ENCODE measurements around the gene OR11A1.

DNA sequence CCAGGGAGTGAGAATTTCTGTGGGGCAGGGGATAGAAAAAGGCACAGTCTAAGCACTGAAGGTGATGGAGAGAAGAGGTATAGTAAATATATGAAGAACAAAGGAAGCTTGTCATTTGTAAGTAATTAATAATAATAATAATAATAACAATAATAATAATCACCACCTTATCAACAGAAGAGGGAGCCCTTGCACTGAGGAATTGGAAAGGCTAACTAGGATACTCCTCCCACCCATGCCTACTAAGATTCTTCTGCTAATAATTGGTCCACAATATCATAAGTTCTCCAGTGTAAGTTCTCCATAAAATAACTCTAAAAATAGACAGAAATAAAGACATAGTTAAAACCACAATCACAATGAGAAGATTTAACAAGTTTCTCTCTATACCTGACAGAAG lies 80.9 kb downstream of the OR11A1 start:
- TF ChIP-seq EZH2 (IDR thresholded peaks at IDR 0.05; ENCODE audit: borderline replicate concordance, low read depth, low read length, severe bottlenecking) (no peak), FOS (IDR thresholded peaks at IDR 0.05; ENCODE audit: borderline replicate concordance, insufficient read depth, low read length) (no peak)
- TF ChIP-seq, protein P1, sequence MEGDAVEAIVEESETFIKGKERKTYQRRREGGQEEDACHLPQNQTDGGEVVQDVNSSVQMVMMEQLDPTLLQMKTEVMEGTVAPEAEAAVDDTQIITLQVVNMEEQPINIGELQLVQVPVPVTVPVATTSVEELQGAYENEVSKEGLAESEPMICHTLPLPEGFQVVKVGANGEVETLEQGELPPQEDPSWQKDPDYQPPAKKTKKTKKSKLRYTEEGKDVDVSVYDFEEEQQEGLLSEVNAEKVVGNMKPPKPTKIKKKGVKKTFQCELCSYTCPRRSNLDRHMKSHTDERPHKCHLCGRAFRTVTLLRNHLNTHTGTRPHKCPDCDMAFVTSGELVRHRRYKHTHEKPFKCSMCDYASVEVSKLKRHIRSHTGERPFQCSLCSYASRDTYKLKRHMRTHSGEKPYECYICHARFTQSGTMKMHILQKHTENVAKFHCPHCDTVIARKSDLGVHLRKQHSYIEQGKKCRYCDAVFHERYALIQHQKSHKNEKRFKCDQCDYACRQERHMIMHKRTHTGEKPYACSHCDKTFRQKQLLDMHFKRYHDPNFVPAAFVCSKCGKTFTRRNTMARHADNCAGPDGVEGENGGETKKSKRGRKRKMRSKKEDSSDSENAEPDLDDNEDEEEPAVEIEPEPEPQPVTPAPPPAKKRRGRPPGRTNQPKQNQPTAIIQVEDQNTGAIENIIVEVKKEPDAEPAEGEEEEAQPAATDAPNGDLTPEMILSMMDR (IDR thresholded peaks at IDR 0.05; ENCODE audit: extremely low read depth in 1 of 2, insufficient read depth in 1 of 2, low read depth in 1 of 2, low read length in 2 of 2) = no peak

Measured in endothelial cell of umbilical vein (primary cell).